ENCODE data around the gene KNDC1.

KNDC1 gene

DNA sequence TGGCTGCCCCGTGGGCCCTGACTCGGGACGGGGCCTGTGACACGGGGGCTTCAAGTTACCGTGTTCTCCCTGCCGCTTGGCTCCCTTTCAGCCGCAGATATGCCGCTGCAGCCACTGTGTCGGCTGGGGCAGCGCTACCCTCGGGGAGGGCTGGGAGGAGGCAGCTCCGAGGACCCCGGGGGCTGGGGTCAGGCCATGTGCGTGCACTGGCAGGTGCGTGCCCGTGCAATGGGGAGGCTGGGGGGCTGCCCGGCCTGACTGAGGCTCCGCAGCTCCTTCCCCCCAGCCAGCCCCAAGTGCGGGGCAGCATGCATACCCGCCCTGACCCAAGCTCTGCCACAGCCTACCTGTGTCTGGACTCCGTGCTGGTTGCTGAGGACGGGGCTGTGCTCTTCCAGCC, 29.2 kb downstream of the KNDC1 start:
- peaks cover 21% of the 10 kb centered on the region for H3K27me3 Mint-ChIP-seq (ENCODE audit: low read depth)
- H3K27ac Mint-ChIP-seq, result no peak overlapping the region
- TF ChIP-seq, protein P1, sequence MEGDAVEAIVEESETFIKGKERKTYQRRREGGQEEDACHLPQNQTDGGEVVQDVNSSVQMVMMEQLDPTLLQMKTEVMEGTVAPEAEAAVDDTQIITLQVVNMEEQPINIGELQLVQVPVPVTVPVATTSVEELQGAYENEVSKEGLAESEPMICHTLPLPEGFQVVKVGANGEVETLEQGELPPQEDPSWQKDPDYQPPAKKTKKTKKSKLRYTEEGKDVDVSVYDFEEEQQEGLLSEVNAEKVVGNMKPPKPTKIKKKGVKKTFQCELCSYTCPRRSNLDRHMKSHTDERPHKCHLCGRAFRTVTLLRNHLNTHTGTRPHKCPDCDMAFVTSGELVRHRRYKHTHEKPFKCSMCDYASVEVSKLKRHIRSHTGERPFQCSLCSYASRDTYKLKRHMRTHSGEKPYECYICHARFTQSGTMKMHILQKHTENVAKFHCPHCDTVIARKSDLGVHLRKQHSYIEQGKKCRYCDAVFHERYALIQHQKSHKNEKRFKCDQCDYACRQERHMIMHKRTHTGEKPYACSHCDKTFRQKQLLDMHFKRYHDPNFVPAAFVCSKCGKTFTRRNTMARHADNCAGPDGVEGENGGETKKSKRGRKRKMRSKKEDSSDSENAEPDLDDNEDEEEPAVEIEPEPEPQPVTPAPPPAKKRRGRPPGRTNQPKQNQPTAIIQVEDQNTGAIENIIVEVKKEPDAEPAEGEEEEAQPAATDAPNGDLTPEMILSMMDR (IDR thresholded peaks at IDR 0.05; ENCODE audit: unreplicated experiment in 3 of 3), result no peak
- H3K4me3 Mint-ChIP-seq, result no peak overlapping the region
- peaks cover 4% of the 10 kb centered on the region for H3K4me1 Mint-ChIP-seq
- H3K36me3 Mint-ChIP-seq (ENCODE audit: low read depth), result peaks cover 9% of the 10 kb centered on the region
- H3K9me3 Mint-ChIP-seq, result peaks cover 20% of the 10 kb centered on the region

GRCh38 chr10:133189726-133190125, 29.7 kb downstream of the KNDC1 start:
- H3K4me3 Mint-ChIP-seq, result no peak overlapping the region
- TF ChIP-seq, protein P1 (IDR thresholded peaks at IDR 0.05; ENCODE audit: unreplicated experiment in 3 of 3), result no peak
- peaks cover 6% of the 10 kb centered on the region for H3K36me3 Mint-ChIP-seq (ENCODE audit: low read depth)
- H3K4me1 Mint-ChIP-seq, result peaks cover 4% of the 10 kb centered on the region
- H3K27ac Mint-ChIP-seq, result no peak overlapping the region
- H3K9me3 Mint-ChIP-seq, result peaks cover 23% of the 10 kb centered on the region
- H3K27me3 Mint-ChIP-seq (ENCODE audit: low read depth), result peaks cover 24% of the 10 kb centered on the region

DNA sequence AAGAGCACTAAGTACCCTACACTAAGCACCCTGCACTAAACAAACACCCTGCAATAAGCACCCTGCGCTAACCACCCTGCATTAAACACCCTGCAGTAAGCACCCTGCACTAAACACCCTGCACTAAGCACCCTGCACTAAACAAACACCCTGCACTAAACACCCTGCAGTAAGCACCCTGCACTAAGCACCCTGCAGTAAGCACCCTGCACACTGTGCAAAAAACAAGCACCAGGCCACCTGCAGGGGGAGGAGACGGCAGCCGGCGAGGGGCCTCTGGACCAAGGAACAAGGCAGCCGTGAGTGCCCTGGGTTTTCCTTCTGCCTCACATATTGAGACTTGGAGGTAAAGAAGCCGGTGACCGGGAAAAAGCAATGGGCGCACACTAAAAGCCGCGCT, 30.2 kb downstream of the KNDC1 start:
- Mint-ChIP-seq H3K4me1 (peaks cover 4% of the 10 kb centered on the region), H3K27me3 (ENCODE audit: low read depth) (peaks cover 26% of the 10 kb centered on the region), H3K36me3 (ENCODE audit: low read depth) (peaks cover 6% of the 10 kb centered on the region), H3K27ac (no peak overlapping the region), H3K9me3 (peaks cover 23% of the 10 kb centered on the region), H3K4me3 (no peak overlapping the region)
- TF ChIP-seq, protein P1 (IDR thresholded peaks at IDR 0.05; ENCODE audit: unreplicated experiment in 3 of 3), result no peak

GRCh38 chr10:133191651-133192050, 31.6 kb downstream of the KNDC1 start:
- Mint-ChIP-seq H3K36me3 (ENCODE audit: low read depth) (peaks cover 6% of the 10 kb centered on the region), H3K27me3 (ENCODE audit: low read depth) (peaks cover 26% of the 10 kb centered on the region), H3K9me3 (peaks cover 23% of the 10 kb centered on the region), H3K4me3 (no peak overlapping the region), H3K27ac (no peak overlapping the region), H3K4me1 (peaks cover 7% of the 10 kb centered on the region)
- TF ChIP-seq, protein P1 (IDR thresholded peaks at IDR 0.05; ENCODE audit: unreplicated experiment in 3 of 3), result no peak

DNA sequence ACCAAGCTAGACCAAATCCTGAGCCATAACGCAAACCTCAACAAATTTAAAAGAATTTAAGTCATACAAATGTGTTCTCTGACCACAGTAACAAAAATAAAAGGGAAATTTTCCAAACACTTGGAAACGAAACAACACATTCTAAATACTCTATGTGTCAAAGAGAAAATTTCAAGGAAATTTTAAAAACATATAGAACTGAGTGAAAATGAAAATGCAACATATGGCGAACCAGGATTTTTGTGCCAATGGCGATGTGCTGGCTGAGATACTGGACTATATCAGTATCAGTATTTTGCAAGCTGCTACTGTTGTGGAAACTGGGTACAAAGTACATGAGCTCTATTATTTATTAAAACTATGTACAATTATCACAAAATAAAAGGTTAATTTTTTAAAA, 34.1 kb downstream of the KNDC1 start:
- Mint-ChIP-seq H3K27me3 (ENCODE audit: low read depth) (peaks cover 26% of the 10 kb centered on the region), H3K27ac (no peak overlapping the region), H3K9me3 (peaks cover 23% of the 10 kb centered on the region), H3K4me1 (peaks cover 6% of the 10 kb centered on the region), H3K4me3 (no peak overlapping the region), H3K36me3 (ENCODE audit: low read depth) (peaks cover 6% of the 10 kb centered on the region)
- TF ChIP-seq, protein P1 (IDR thresholded peaks at IDR 0.05; ENCODE audit: unreplicated experiment in 3 of 3), result no peak

GRCh38 chr10:133195096-133195495, 35.1 kb downstream of the KNDC1 start:
- TF ChIP-seq, protein P1 (IDR thresholded peaks at IDR 0.05; ENCODE audit: unreplicated experiment in 3 of 3), result no peak
- peaks cover 23% of the 10 kb centered on the region for H3K9me3 Mint-ChIP-seq

More at GRCh38 chr10:133195096-133195495, 35.1 kb downstream of the KNDC1 start:
- H3K27me3 Mint-ChIP-seq (ENCODE audit: low read depth), result peaks cover 23% of the 10 kb centered on the region
- H3K27ac Mint-ChIP-seq, result no peak overlapping the region
- peaks cover 6% of the 10 kb centered on the region for H3K4me1 Mint-ChIP-seq
- peaks cover 6% of the 10 kb centered on the region for H3K36me3 Mint-ChIP-seq (ENCODE audit: low read depth)
- H3K4me3 Mint-ChIP-seq, result no peak overlapping the region
